CD14-positive monocyte (primary cell): ENCODE data around the gene UCP2. TPM values are rescaled to one million over a fixed set of nuclear protein-coding genes. Genes with fewer than 3 reads are reported as not detected.

ENCODE experiments used
- DNase-seq, 3 donors: peaks; one replicate each; pipeline ENCODE4 v3.0.0-alpha.2; 2011 to 2022
- H2AFZ ChIP-seq: 2 replicates; pipeline ENCODE4 v1.6.0; 2012; ENCODE audit warnings: mild to moderate bottlenecking, low read depth, low read length, inconsistent platforms; ENCODE audit not compliant: insufficient read depth, poor library complexity, severe bottlenecking
- H3K27ac ChIP-seq, 2 donors: 1 replicate in 1 of 2; 2 replicates in 1 of 2; pipeline ENCODE4 v1.5.1; 2012 to 2013; ENCODE audit warnings: low read length in 2 of 2, control low read depth in 1 of 2, inconsistent platforms in 1 of 2, low read depth in 1 of 2, mild to moderate bottlenecking in 1 of 2
- H3K27me3 ChIP-seq, 2 donors: one replicate each; pipeline versions ENCODE4 v1.6.0 to v1.6.1; 2011 to 2013; ENCODE audit warnings: low read length in 2 of 2; ENCODE audit not compliant: control insufficient read depth in 2 of 2, insufficient read depth in 2 of 2
- H3K36me3 ChIP-seq, 2 donors: replicated peaks in 1 of 2; 1 replicate in 1 of 2; 2 replicates in 1 of 2; pipeline versions ENCODE4 v1.5.1 to v1.6.1; 2012 to 2013; ENCODE audit warnings: low read length in 2 of 2, control low read depth in 1 of 2, inconsistent platforms in 1 of 2, mild to moderate bottlenecking in 1 of 2; ENCODE audit not compliant: insufficient read depth in 2 of 2, control insufficient read depth in 1 of 2
- H3K4me1 ChIP-seq, 2 donors: 1 replicate in 1 of 2; 2 replicates in 1 of 2; pipeline versions ENCODE4 v1.5.1 to v1.6.1; 2012 to 2013; ENCODE audit warnings: low read length in 2 of 2, control low read depth in 1 of 2, inconsistent platforms in 1 of 2, mild to moderate bottlenecking in 1 of 2, moderate library complexity in 1 of 2; ENCODE audit not compliant: insufficient read depth in 2 of 2, control insufficient read depth in 1 of 2
- H3K4me2 ChIP-seq: replicated peaks from 2 replicates; pipeline ENCODE3; 2012; ENCODE audit warnings: low read length, moderate library complexity, mild to moderate bottlenecking; ENCODE audit not compliant: poor library complexity, severe bottlenecking; ENCODE audit errors: extremely low read depth
- H3K4me3 ChIP-seq, 3 experiments: fragments of 200-600 bp in 1 of 3; sonication (generic) in 1 of 3; replicated peaks in 1 of 3; 1 replicate in 2 of 3; 2 replicates in 1 of 3; pipeline ENCODE4 v1.5.1; 2011 to 2013; ENCODE audit warnings: low read length in 3 of 3, mild to moderate bottlenecking in 3 of 3, control low read depth in 2 of 3, low read depth in 2 of 3, inconsistent platforms in 1 of 3, moderate library complexity in 1 of 3
- H3K79me2 ChIP-seq: 2 replicates; pipeline ENCODE4 v1.6.0; 2012; ENCODE audit warnings: mild to moderate bottlenecking, control low read depth, inconsistent platforms, low read length, moderate library complexity; ENCODE audit not compliant: insufficient read depth
- H3K9ac ChIP-seq: 2 replicates; pipeline ENCODE4 v1.6.0; 2017; ENCODE audit warnings: low read length, mild to moderate bottlenecking; ENCODE audit not compliant: insufficient read depth, poor library complexity, severe bottlenecking
- H3K9me3 ChIP-seq, 2 donors: replicated peaks in 1 of 2; 1 replicate in 1 of 2; 2 replicates in 1 of 2; pipeline versions ENCODE4 v1.5.1 to v1.6.1; 2012 to 2013; ENCODE audit warnings: low read length in 2 of 2, control low read depth in 1 of 2; ENCODE audit not compliant: control insufficient read depth in 1 of 2, insufficient read depth in 1 of 2
- H4K20me1 ChIP-seq: 2 replicates; pipeline ENCODE4 v1.6.0; 2012; ENCODE audit warnings: mild to moderate bottlenecking, low read length, control low read depth, moderate library complexity; ENCODE audit not compliant: insufficient read depth
- H3K27ac Mint-ChIP-seq, 7 donors: one replicate each; pipeline ENCODE4 v1.8.0; 2020; ENCODE audit warnings: mild to moderate bottlenecking in 7 of 7, mixed read lengths in 7 of 7, moderate library complexity in 6 of 7, inconsistent platforms in 2 of 7
- H3K27me3 Mint-ChIP-seq, 3 donors: one replicate each; pipeline ENCODE4 v1.8.0; 2021 to 2022; ENCODE audit warnings: low read depth in 3 of 3, mild to moderate bottlenecking in 3 of 3, mixed read lengths in 3 of 3, moderate library complexity in 3 of 3, inconsistent platforms in 1 of 3
- H3K36me3 Mint-ChIP-seq, 2 donors: one replicate each; pipeline ENCODE4 v1.8.0; 2020; ENCODE audit warnings: mixed read lengths in 2 of 2, inconsistent platforms in 1 of 2, mild to moderate bottlenecking in 1 of 2
- H3K4me1 Mint-ChIP-seq: one replicate; pipeline ENCODE4 v1.8.0; 2020; ENCODE audit warnings: mild to moderate bottlenecking, mixed read lengths
- H3K4me3 Mint-ChIP-seq, 2 donors: one replicate each; pipeline ENCODE4 v1.8.0; 2020; ENCODE audit warnings: mild to moderate bottlenecking in 2 of 2, mixed read lengths in 2 of 2, moderate library complexity in 1 of 2
- H3K9me3 Mint-ChIP-seq, 7 donors: one replicate each; pipeline ENCODE4 v1.8.0; 2020 to 2022; ENCODE audit warnings: mixed read lengths in 7 of 7, mild to moderate bottlenecking in 6 of 7, moderate library complexity in 6 of 7, inconsistent platforms in 2 of 7
- WGBS: methylation state at CpG from one replicate; pipeline ENCODE4 v1.1.5; 2013; ENCODE audit warnings: missing lambda C conversion rate; ENCODE audit not compliant: insufficient coverage; 5-methylcytosine and 5-hydroxymethylcytosine counted together
- intact Hi-C, 2 donors: fragments of 100-400 bp; cut with micrococcal nuclease; formaldehyde crosslinking; loops; one replicate each; pipeline versions ENCODE4 v1.15.0 to v1.15.1; 2023
- polyA plus RNA-seq, 3 donors: library from polyadenylated mRNA; depleted of rRNA in 1 of 3; unstranded in 2 of 3; stranded (reverse) in 1 of 3; fragments of 300-500 nt in 2 of 3; fragments of >200 nt in 1 of 3; fragmentation: Illumina TruSeq in 2 of 3; gene quantifications; 1 replicate in 2 of 3; 2 replicates in 1 of 3; pipeline ENCODE4 v1.2.3, GENCODE V29; 2012 to 2021
- TF ChIP-seq, protein P1 (sequence below): fragments of 200-600 bp; IDR thresholded peaks from one replicate; pipeline ENCODE4 v1.8.0; 2022; ENCODE audit warnings: antibody characterized with exemption, mild to moderate bottlenecking

The UCP2 gene
- polyA plus RNA-seq, 3 donors = 496 to 665 (median 649) TPM

DNA sequence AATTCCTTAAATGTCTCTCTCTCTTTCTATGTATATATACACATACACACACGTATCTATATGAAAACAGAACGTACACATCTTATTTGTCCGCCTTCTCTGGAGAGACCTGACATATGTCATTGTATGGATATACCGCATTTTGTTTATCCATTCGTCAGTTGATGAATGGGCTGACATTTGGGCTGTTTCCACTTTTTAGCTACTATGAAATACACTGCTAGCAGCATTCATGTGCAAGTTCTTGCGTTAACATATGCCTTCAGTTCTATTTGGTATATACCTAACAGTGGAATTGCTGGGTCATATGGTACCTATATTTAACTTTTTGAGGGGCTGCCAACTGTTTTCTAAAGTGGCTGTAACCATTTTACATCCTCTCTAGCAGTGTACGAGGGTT, 49.9 kb downstream of the UCP2 start:
- 100% methylated on average over 2 of the region's 7 CpGs for WGBS

DNA sequence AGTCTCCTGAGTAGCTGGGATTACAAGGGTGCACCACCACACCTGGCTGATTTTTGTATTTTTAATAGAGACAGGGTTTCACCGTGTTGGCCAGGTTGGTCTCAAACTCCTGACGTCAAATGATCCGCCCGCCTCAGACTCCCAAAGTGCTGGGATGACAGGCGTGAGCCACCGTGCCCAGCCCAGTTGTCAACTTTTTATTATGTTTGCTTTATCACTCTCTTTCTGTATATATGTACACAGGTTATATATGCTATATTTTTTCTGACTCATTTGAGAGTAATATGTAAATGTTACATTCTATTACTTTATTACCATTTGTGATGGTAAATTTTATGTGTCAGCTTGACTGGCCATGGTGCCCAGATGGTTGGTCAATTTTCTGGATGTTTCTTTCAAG, 50.7 kb downstream of the UCP2 start:
- no peaks in the 10 kb centered on the region for H3K79me2 ChIP-seq
- WGBS = no CpG with 5 or more reads among the region's 6 CpGs
- intact Hi-C loops = no loop called here
- H3K9ac ChIP-seq = no peak overlapping the region
- no peak overlapping the region for H3K4me2 ChIP-seq
- no peak for DNase-seq
- H4K20me1 ChIP-seq = no peaks in the 10 kb centered on the region
- Mint-ChIP-seq H3K4me3 (no peak overlapping the region), H3K27me3 (no peaks in the 10 kb centered on the region), H3K27ac (no peak overlapping the region), H3K4me1 (no peaks in the 10 kb centered on the region), H3K36me3 (peaks cover 42 to 50% of the 10 kb centered on the region in 2 donors), H3K9me3 (peaks cover 0 to 3% (median 2%) of the 10 kb centered on the region in 7 donors)
- no peak overlapping the region for H3K4me3 ChIP-seq
- H3K27ac ChIP-seq = no peak overlapping the region
- H2AFZ ChIP-seq = no peak overlapping the region
- TF ChIP-seq, protein P1, sequence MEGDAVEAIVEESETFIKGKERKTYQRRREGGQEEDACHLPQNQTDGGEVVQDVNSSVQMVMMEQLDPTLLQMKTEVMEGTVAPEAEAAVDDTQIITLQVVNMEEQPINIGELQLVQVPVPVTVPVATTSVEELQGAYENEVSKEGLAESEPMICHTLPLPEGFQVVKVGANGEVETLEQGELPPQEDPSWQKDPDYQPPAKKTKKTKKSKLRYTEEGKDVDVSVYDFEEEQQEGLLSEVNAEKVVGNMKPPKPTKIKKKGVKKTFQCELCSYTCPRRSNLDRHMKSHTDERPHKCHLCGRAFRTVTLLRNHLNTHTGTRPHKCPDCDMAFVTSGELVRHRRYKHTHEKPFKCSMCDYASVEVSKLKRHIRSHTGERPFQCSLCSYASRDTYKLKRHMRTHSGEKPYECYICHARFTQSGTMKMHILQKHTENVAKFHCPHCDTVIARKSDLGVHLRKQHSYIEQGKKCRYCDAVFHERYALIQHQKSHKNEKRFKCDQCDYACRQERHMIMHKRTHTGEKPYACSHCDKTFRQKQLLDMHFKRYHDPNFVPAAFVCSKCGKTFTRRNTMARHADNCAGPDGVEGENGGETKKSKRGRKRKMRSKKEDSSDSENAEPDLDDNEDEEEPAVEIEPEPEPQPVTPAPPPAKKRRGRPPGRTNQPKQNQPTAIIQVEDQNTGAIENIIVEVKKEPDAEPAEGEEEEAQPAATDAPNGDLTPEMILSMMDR = no peak
- peaks cover 20 to 56% of the 10 kb centered on the region in 2 donors for H3K36me3 ChIP-seq
- H3K27me3 ChIP-seq = no peaks in the 10 kb centered on the region
- H3K4me1 ChIP-seq = no peaks in the 10 kb centered on the region
- peaks cover 0 to 2% of the 10 kb centered on the region in 2 donors for H3K9me3 ChIP-seq

More for the DNA sequence above, 49.9 kb downstream of the UCP2 start:
- Histone ChIP-seq H3K79me2 (no peaks in the 10 kb centered on the region), H3K9ac (no peak overlapping the region), H3K27me3 (no peaks in the 10 kb centered on the region), H3K9me3 (peaks cover 0 to 5% of the 10 kb centered on the region in 2 donors), H4K20me1 (no peaks in the 10 kb centered on the region), H2AFZ (no peak overlapping the region), H3K36me3 (peaks cover 13 to 47% of the 10 kb centered on the region in 2 donors), H3K4me3 (no peak overlapping the region), H3K4me2 (no peak overlapping the region), H3K4me1 (no peaks in the 10 kb centered on the region), H3K27ac (no peak overlapping the region)
- Mint-ChIP-seq H3K4me3 (no peak overlapping the region), H3K27ac (no peak overlapping the region), H3K9me3 (peaks cover 0 to 11% (median 9%) of the 10 kb centered on the region in 7 donors), H3K4me1 (no peaks in the 10 kb centered on the region), H3K36me3 (peaks cover 35 to 46% of the 10 kb centered on the region in 2 donors), H3K27me3 (no peaks in the 10 kb centered on the region)
- TF ChIP-seq, protein P1 = no peak
- DNase-seq = no peak
- intact Hi-C loops = no loop called here
